GM10266 (cell line): ENCODE data around the gene SPAG16.

Experiments
- DNase-seq: peaks from one replicate; pipeline ENCODE4 v3.0.0; 2012; ENCODE audit errors: extremely low spot score
- TF ChIP-seq, protein P1 (sequence below): IDR thresholded peaks from 2 replicates; pipeline ENCODE4 v1.5.1; 2012; ENCODE audit warnings: mild to moderate bottlenecking, low read depth; ENCODE audit not compliant: control insufficient read depth, insufficient read depth; ENCODE audit errors: missing control alignments

The SPAG16 gene

DNA sequence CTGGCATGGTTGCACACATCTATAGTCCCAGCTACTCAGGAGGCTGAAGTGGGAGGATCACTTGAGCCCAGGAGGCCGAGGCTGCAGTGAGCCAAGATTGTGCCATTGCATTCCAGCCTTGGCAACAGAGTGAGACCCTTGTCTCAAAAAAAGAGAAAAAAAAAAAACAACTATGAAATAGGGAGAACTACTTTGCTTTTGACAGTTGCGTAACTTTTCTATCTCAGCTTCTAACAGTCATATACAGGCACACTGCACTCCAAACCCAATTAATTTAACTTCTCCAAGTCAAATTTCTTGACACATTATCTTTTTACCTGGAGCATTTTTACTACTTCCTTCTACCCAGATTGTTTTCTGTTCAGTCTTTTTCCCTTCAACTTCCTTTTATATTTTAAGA, 1102.5 kb downstream of the SPAG16 start:
- TF ChIP-seq, protein P1, sequence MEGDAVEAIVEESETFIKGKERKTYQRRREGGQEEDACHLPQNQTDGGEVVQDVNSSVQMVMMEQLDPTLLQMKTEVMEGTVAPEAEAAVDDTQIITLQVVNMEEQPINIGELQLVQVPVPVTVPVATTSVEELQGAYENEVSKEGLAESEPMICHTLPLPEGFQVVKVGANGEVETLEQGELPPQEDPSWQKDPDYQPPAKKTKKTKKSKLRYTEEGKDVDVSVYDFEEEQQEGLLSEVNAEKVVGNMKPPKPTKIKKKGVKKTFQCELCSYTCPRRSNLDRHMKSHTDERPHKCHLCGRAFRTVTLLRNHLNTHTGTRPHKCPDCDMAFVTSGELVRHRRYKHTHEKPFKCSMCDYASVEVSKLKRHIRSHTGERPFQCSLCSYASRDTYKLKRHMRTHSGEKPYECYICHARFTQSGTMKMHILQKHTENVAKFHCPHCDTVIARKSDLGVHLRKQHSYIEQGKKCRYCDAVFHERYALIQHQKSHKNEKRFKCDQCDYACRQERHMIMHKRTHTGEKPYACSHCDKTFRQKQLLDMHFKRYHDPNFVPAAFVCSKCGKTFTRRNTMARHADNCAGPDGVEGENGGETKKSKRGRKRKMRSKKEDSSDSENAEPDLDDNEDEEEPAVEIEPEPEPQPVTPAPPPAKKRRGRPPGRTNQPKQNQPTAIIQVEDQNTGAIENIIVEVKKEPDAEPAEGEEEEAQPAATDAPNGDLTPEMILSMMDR: no peak
- no peak for DNase-seq

DNA sequence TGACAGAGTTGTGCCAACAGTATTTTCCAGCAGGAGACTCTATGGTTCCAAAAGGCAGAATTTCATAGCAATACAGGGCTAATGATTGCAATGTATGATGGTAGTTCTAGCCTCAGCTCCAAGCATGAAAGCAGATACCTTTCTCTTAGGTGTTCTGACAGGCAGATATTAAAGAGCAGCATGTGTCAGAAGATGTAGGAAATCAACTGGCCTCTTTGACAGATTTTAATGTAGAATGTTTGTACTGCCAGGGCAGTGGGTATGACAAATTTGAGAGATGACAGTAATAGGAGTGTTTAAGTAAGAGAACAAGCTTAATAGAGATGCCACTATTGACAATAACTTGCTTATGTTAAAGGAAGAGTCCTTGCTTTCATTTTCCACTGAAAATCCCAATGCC, 1105.1 kb downstream of the SPAG16 start:
- TF ChIP-seq, protein P1: no peak

DNA sequence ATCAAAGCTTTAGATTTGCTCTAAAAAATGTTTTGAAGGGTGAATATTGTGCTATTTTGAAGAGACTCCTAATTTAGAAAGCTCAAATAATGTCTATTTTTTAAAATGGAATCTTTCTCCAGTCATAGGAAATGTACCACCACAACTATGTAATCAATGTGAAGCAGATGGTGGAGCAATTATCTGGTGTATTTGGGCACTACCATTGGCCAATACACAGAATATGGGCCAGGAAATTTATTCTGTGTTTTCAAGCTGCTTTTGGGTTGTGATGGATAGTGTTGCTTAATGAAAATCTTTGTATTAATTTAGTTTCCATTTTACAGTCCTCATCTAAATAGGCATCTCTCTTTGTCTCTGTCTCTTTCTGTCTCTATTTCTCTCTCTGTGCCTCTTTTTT, 1109.5 kb downstream of the SPAG16 start:
- TF ChIP-seq, protein P1: no peak
- no peak for DNase-seq

More for the DNA sequence above, 1105.1 kb downstream of the SPAG16 start:
- DNase-seq: no peak

DNA sequence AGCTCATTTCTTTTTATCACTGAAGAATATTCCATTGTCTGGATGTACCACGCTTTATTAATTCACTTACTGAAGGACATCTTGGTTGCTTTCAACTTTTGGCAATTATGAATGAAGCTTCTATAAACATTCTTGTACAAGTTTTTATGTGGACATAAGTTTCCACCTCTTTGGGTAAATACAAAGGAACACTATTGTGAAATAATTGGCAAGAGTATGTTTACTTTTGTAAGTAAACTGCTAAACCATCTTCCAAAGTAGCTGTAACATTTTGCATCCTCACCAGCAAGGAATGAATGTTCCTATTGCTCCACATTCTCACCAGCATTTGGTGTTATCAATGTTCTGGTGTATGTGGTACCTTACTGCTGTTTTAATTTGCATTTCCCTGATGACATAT, 1110.8 kb downstream of the SPAG16 start:
- TF ChIP-seq, protein P1: no peak
- DNase-seq: no peak

DNA sequence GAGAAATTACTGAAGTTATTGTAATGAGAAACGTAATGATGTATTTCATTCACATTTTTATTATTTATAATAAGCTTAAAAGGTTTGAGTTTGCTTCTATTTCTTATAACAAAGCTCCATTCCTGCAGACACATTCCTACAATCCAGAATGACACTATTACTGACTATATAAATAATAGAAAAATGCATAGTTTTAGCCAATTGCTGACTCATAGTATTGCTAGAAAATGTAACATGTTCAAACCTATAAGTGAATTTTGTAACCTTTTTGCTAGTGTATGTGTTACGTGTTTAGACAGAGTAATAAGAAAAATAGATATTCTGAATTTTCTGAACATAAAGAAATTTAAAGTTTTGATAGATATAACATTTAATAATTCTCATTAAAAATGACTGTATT, 1117.3 kb downstream of the SPAG16 start:
- TF ChIP-seq, protein P1: no peak
- no peak for DNase-seq

DNA sequence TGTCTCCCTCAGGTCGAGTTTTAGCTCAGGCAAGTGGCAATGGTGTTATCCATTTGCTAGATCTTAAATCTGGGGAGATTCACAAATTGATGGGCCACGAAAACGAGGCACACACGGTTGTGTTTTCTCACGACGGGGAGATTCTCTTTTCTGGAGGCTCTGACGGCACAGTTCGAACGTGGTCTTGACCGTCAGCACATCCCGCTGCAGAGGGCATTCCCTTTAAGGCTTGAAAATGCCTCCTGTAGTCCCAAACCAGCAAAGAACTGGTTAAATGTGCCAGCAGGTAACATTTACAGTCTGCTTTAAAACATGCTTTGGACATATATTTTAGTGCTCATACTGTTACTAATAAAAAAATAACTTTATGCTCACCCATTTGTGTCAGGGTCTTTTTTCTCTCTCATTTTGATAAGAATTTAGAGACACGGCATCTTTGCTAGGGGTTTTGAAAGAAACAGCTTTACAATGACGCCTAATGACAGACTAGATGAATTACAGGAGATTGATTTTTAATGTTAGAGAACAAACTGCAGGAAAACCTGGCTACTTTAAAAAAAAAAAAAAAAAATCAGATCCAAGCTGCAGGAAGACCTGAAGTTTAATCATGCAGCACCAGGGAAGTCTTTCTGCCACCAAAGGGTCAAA, 1126.0 kb downstream of the SPAG16 start:
- TF ChIP-seq, protein P1: no peak
- no peak for DNase-seq

DNA sequence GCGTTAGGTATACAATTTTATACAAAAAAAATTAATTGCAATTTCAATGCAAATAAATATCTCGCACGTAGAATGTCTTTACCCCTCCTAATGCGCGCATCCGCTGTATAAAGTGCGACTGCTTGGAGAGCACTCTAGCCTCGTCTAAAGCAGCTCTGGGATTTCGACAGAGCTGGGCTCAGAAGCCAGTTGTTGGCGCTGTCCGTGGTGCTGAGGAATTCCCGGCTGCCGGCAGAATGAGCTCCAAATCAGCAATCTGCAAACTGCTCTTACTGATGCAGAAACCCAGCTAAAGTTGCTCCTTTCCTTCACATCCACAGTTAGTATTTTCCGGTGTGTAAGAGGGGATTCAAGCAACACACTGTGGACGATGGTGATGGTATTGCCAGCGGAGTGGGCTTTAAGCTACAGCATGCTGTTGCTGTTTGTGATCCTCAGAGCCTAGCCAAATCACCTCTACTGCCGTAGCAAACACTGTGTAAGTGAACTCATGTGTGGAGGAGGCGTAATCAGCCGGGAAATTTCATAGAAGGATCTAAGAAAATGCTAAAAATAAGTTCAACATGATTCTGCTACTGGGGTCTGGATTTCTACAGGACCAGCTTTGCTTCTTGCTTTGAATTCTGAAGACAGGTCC, 1126.8 kb downstream of the SPAG16 start, which contains the start of gene VWC2L:
TSS of gene VWC2L (plus strand) at position 137 of the 637 bp plus-strand sequence. CDS start 3,140 bp downstream, outside the sequence.
- DNase-seq: peak; percentile 24
- TF ChIP-seq, protein P1: no peak
